ENCODE measurements around the gene NPC1. TPM values are rescaled to one million over a fixed set of nuclear protein-coding genes. Genes with fewer than 3 reads are reported as not detected.

The NPC1 gene
- polyA plus RNA-seq, 1 donor (not counting 4 experiments of a cell fraction or from before 2014, with no cell fraction given), result 49.9 TPM

- Histone ChIP-seq H3K27ac (ENCODE audit: control insufficient read depth, insufficient read depth, low read length) (peak overlapping the region; percentile 57), H3K4me2 (ENCODE audit: control insufficient read depth, extremely low read depth, insufficient read depth, low read depth, low read length) (no peak overlapping the region), H3K79me2 (ENCODE audit: control insufficient read depth, insufficient read depth, low read length) (no peaks in the 10 kb centered on the region), H2AFZ (ENCODE audit: control insufficient read depth, low read length) (no peak overlapping the region), H3K4me1 (ENCODE audit: control insufficient read depth, extremely low read depth, insufficient read depth, low read length) (peaks cover 19% of the 10 kb centered on the region), H3K4me3 (ENCODE audit: control insufficient read depth in 2 of 3, extremely low read depth in 1 of 3, insufficient read depth in 2 of 3, low read depth in 1 of 3, low read length in 3 of 3) (no peak overlapping the region), H4K20me1 (ENCODE audit: control insufficient read depth, extremely low read depth, insufficient read depth, low read length) (peaks cover 6% of the 10 kb centered on the region), H3K9me1 (ENCODE audit: control insufficient read depth, extremely low read depth, insufficient read depth, low read length) (no peaks in the 10 kb centered on the region), H3K9me3 (ENCODE audit: control insufficient read depth, low read depth, low read length) (no peaks in the 10 kb centered on the region), H3K27me3 (ENCODE audit: control insufficient read depth, extremely low read depth, insufficient read depth, low read length) (no peaks in the 10 kb centered on the region), H3K9ac (ENCODE audit: control insufficient read depth, extremely low read depth, insufficient read depth, low read length) (no peak overlapping the region), H3K36me3 (ENCODE audit: control insufficient read depth in 2 of 2, extremely low read depth in 1 of 2, insufficient read depth in 2 of 2, low read length in 2 of 2) (peaks cover 28 to 57% of the 10 kb centered on the region in 2 experiments)
- DNase-seq (ENCODE audit: low read depth, low spot score), result no peak
- FAIRE-seq, result no peak
- dilution Hi-C loops (cut with MboI; ENCODE audit: extremely low pct_ligation_motif_present, low sequenced_read_pairs), result no loop called here
- TF ChIP-seq, protein P1, sequence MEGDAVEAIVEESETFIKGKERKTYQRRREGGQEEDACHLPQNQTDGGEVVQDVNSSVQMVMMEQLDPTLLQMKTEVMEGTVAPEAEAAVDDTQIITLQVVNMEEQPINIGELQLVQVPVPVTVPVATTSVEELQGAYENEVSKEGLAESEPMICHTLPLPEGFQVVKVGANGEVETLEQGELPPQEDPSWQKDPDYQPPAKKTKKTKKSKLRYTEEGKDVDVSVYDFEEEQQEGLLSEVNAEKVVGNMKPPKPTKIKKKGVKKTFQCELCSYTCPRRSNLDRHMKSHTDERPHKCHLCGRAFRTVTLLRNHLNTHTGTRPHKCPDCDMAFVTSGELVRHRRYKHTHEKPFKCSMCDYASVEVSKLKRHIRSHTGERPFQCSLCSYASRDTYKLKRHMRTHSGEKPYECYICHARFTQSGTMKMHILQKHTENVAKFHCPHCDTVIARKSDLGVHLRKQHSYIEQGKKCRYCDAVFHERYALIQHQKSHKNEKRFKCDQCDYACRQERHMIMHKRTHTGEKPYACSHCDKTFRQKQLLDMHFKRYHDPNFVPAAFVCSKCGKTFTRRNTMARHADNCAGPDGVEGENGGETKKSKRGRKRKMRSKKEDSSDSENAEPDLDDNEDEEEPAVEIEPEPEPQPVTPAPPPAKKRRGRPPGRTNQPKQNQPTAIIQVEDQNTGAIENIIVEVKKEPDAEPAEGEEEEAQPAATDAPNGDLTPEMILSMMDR (optimal IDR thresholded peaks at IDR 0.05 in 1 of 3, IDR thresholded peaks at IDR 0.05 in 1 of 3, conservative IDR thresholded peaks at IDR 0.05 in 1 of 3; ENCODE audit: extremely low read depth in 1 of 3, insufficient read depth in 2 of 3, low read length in 3 of 3), result no peak
- no peak for TF ChIP-seq EZH2 (IDR thresholded peaks at IDR 0.05; ENCODE audit: low read length)
Observed at GRCh38 chr18:23547306-23547705, 39.0 kb downstream of the NPC1 start.

DNA sequence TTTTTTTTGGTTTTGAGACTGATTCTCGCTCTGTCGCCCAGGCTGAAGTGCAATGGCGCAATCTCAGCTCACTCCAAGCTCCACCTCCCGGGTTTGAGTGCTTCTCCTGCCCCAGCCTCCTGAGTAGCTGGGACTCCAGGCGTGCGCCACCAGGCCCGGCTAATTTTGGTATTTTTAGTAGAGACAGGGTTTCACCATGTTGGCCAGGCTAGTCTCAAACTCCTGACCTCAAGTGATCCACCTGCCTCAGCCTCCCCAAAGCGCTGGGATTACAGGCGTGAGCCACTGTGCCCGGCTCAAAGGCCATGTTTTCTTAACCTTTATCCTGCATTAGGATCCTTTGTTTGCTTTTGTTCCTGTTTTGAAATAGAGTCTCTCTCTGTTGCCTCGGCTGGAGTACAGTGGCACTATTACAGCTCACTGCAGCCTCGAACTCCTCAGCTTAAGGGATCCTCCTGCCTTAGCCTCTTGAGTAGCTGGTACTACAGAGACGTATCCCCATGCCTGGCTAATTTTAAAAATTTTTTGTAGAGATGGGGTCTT, 41.0 kb downstream of the NPC1 start:
- no peak for DNase-seq (ENCODE audit: low read depth, low spot score)
- H3K79me2 ChIP-seq (ENCODE audit: control insufficient read depth, insufficient read depth, low read length), result no peaks in the 10 kb centered on the region
- no peak overlapping the region for H2AFZ ChIP-seq (ENCODE audit: control insufficient read depth, low read length)
- no peaks in the 10 kb centered on the region for H3K9me3 ChIP-seq (ENCODE audit: control insufficient read depth, low read depth, low read length)
- H3K9ac ChIP-seq (ENCODE audit: control insufficient read depth, extremely low read depth, insufficient read depth, low read length), result no peak overlapping the region
- TF ChIP-seq, protein P1 (optimal IDR thresholded peaks at IDR 0.05 in 1 of 3, IDR thresholded peaks at IDR 0.05 in 1 of 3, conservative IDR thresholded peaks at IDR 0.05 in 1 of 3; ENCODE audit: extremely low read depth in 1 of 3, insufficient read depth in 2 of 3, low read length in 3 of 3), result no peak
- no peak for TF ChIP-seq EZH2 (IDR thresholded peaks at IDR 0.05; ENCODE audit: low read length)
- dilution Hi-C loops (cut with MboI; ENCODE audit: extremely low pct_ligation_motif_present, low sequenced_read_pairs), result no loop called here
- no peak overlapping the region for H3K4me2 ChIP-seq (ENCODE audit: control insufficient read depth, extremely low read depth, insufficient read depth, low read depth, low read length)
- no peak overlapping the region for H3K4me3 ChIP-seq (ENCODE audit: control insufficient read depth in 2 of 3, extremely low read depth in 1 of 3, insufficient read depth in 2 of 3, low read depth in 1 of 3, low read length in 3 of 3)
- H3K4me1 ChIP-seq (ENCODE audit: control insufficient read depth, extremely low read depth, insufficient read depth, low read length), result peaks cover 19% of the 10 kb centered on the region
- H4K20me1 ChIP-seq (ENCODE audit: control insufficient read depth, extremely low read depth, insufficient read depth, low read length), result peaks cover 6% of the 10 kb centered on the region
- peaks cover 31 to 68% of the 10 kb centered on the region in 2 experiments for H3K36me3 ChIP-seq (ENCODE audit: control insufficient read depth in 2 of 2, extremely low read depth in 1 of 2, insufficient read depth in 2 of 2, low read length in 2 of 2)
- FAIRE-seq, result no peak
- no peaks in the 10 kb centered on the region for H3K27me3 ChIP-seq (ENCODE audit: control insufficient read depth, extremely low read depth, insufficient read depth, low read length)
- H3K27ac ChIP-seq (ENCODE audit: control insufficient read depth, insufficient read depth, low read length), result peak overlapping the region; percentile 57
- H3K9me1 ChIP-seq (ENCODE audit: control insufficient read depth, extremely low read depth, insufficient read depth, low read length), result no peaks in the 10 kb centered on the region
